Chondrocyte (in vitro differentiated cells): ENCODE data around the gene ACADVL. TPM values are rescaled to one million over a fixed set of nuclear protein-coding genes. Genes with fewer than 3 reads are reported as not detected.

Experiments used
- DNase-seq: peaks from one replicate; pipeline ENCODE4 v3.0.0; 2021; ENCODE audit warnings: mixed read lengths, low spot score
- H3K27ac Mint-ChIP-seq: one replicate; pipeline ENCODE4 v1.8.0; 2021; ENCODE audit warnings: mild to moderate bottlenecking, moderate library complexity, mixed read lengths; ENCODE audit not compliant: unreplicated experiment
- H3K27me3 Mint-ChIP-seq: 2 replicates; pipeline ENCODE4 v1.8.0; 2021; ENCODE audit warnings: low read depth, mixed read lengths
- H3K36me3 Mint-ChIP-seq: 2 replicates; pipeline ENCODE4 v1.8.0; 2021; ENCODE audit warnings: low read depth, mixed read lengths
- H3K4me1 Mint-ChIP-seq: 2 replicates; pipeline ENCODE4 v1.8.0; 2021; ENCODE audit warnings: low read depth, mild to moderate bottlenecking, mixed read lengths
- H3K4me3 Mint-ChIP-seq: one replicate; pipeline ENCODE4 v1.8.0; 2021; ENCODE audit warnings: mild to moderate bottlenecking, moderate library complexity, mixed read lengths; ENCODE audit not compliant: unreplicated experiment
- H3K9me3 Mint-ChIP-seq: 2 replicates; pipeline ENCODE4 v1.8.0; 2021; ENCODE audit warnings: low read depth, mixed read lengths
- total RNA-seq: library from RNA; stranded (reverse); gene quantifications from 3 replicates; pipeline ENCODE4 v1.2.1, GENCODE V29; 2021
- TF ChIP-seq, protein P1 (sequence below): fragments of 200-600 bp; sonication (generic); IDR thresholded peaks from 2 replicates; pipeline ENCODE4 v1.5.0; 2021; ENCODE audit warnings: antibody characterized with exemption, mild to moderate bottlenecking, moderate library complexity

Gene ACADVL
- total RNA-seq, 1 donor from 2014 or later: 454 TPM

- H3K27ac Mint-ChIP-seq: peak overlapping the region; percentile 96
- no peaks in the 10 kb centered on the region for H3K27me3 Mint-ChIP-seq
- peaks cover 21% of the 10 kb centered on the region for H3K36me3 Mint-ChIP-seq
- H3K4me1 Mint-ChIP-seq: peaks cover 68% of the 10 kb centered on the region
- peak overlapping the region; percentile 93 for H3K4me3 Mint-ChIP-seq
- DNase-seq: no peak
- TF ChIP-seq, protein P1, sequence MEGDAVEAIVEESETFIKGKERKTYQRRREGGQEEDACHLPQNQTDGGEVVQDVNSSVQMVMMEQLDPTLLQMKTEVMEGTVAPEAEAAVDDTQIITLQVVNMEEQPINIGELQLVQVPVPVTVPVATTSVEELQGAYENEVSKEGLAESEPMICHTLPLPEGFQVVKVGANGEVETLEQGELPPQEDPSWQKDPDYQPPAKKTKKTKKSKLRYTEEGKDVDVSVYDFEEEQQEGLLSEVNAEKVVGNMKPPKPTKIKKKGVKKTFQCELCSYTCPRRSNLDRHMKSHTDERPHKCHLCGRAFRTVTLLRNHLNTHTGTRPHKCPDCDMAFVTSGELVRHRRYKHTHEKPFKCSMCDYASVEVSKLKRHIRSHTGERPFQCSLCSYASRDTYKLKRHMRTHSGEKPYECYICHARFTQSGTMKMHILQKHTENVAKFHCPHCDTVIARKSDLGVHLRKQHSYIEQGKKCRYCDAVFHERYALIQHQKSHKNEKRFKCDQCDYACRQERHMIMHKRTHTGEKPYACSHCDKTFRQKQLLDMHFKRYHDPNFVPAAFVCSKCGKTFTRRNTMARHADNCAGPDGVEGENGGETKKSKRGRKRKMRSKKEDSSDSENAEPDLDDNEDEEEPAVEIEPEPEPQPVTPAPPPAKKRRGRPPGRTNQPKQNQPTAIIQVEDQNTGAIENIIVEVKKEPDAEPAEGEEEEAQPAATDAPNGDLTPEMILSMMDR: no peak
- no peaks in the 10 kb centered on the region for H3K9me3 Mint-ChIP-seq
Observed at GRCh38 chr17:7237266-7237760, 17.6 kb downstream of the ACADVL start.

DNA sequence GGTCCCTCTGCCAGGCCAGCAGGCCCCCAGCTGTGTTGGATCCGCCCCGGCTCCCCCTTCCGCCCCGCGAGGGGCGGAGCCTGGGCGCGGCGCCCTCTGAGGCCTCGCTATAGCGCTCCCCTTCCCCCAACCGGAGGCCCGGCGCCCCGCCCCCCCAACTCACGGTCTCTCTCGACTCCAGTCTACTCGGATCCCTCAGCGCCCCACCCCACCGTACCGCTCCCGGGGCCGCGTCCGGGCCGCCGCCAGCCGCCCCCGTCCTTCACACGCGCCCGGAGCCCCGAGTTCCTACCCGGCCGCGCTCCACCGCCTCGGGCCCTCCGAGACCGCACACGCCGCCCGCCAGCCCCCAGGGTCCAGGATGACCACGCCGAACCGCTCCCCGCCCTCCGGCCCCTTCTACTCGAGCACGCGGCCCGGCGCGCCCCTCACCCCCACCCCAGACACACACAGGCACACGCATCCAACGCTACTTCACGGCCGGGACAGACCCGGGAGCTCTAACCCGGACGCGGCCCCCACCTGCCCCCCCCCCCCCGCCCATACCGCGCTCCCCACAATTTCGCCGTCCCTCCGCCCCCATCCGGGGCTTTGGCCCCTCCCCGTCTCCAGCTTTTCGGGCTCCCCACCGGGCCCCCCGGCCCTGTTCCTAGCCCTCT, 18.2 kb downstream of the ACADVL start:
- peak overlapping the region; percentile 96 for H3K27ac Mint-ChIP-seq
- no peaks in the 10 kb centered on the region for H3K9me3 Mint-ChIP-seq
- DNase-seq: no peak
- TF ChIP-seq, protein P1: no peak
- peak overlapping the region; percentile 93 for H3K4me3 Mint-ChIP-seq
- H3K27me3 Mint-ChIP-seq: no peaks in the 10 kb centered on the region
- peaks cover 64% of the 10 kb centered on the region for H3K4me1 Mint-ChIP-seq
- peaks cover 21% of the 10 kb centered on the region for H3K36me3 Mint-ChIP-seq

DNA sequence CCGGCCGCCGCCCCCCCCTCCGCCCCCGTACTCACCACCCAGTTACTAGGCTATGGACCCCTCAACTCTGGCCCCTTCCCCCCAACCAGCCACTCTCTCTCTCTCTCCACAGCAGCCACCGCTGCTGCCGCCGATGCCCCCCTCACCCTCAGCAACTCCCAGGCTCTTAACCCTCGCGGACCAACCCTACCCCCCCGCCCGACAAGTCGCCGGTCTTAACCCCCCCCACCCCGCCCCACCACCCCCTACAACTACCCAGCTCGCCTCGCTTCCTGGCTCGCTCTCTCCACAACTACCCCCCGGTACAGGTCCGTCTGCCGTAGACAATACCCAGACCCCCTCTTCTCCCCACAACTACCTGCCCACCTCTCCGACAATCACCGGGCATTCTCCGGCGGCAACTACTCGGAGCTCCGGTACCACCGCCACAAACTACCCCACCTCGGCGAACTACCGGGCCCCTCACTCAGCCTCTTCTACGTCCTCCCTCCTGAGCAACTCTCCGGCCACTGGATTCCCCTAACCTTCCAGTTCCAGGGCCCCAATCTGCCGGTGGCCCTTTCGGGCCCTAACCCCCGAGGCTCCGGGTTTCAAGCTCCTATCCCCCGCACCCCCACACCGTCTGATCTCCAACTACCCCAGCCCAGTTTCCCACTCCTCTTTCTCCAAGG, 18.8 kb downstream of the ACADVL start:
- no peaks in the 10 kb centered on the region for H3K9me3 Mint-ChIP-seq
- H3K27me3 Mint-ChIP-seq: no peaks in the 10 kb centered on the region
- H3K27ac Mint-ChIP-seq: peak overlapping the region; percentile 94
- H3K4me3 Mint-ChIP-seq: peak overlapping the region; percentile 93
- H3K36me3 Mint-ChIP-seq: peaks cover 24% of the 10 kb centered on the region
- H3K4me1 Mint-ChIP-seq: peaks cover 64% of the 10 kb centered on the region
- TF ChIP-seq, protein P1: no peak
- DNase-seq: no peak

DNA sequence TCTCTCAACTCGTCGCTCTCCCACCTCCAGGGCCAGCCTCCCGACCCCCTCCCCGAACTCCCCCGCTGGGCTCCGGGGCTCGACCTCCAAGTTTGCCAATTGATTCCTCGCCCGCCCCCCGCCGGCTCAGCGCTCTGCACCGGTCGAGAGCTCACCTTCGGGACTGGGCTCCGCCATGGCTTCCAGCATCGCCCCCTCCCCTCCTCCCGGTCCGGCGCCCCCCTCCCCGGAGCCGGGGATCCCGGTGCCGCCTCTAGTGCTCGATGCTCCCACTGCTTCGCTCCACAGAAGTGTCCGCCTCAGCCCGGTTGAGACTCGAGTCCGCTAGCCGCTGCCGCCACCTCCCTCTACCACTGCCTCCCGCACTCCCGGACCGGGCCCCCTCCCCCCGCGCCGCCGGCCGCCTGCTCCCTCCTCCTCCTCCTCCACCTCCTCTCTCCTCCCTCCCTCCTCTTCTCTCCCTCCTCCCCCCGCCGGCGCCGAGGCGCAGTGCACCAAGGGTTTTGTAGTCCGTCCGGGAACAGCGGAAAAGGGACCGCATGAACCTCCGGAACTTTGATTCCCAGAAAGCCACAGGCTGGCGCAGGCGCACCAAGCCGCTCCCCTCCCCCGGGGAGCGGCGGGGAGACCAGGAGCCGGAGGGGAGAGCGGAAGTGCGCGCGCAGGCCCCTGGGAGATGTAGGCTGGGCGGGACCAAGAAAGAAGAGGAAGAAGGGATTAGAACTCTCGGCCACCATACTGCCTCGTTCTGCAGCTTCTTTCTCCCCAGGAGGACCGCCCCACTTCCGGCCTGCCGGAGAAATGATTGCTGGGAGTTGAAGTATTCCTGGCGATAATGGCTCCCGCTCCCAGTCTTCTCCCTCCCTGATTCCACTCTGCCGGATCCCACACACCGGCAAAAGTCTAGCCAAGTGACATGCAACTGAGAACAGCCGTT, 19.6 kb downstream of the ACADVL start, which contains the start of gene PHF23:
Gene PHF23 (minus strand): TSS at position 367 of the 937 bp plus-strand sequence. CDS start 178 bp downstream, at position 189.
- peaks cover 64% of the 10 kb centered on the region for H3K4me1 Mint-ChIP-seq
- DNase-seq: peak; percentile 100
- no peaks in the 10 kb centered on the region for H3K9me3 Mint-ChIP-seq
- TF ChIP-seq, protein P1: peak; percentile 10
- H3K27me3 Mint-ChIP-seq: no peaks in the 10 kb centered on the region
- H3K4me3 Mint-ChIP-seq: peak within 1 kb of the TSS; percentile 93
- peaks cover 25% of the 10 kb centered on the region for H3K36me3 Mint-ChIP-seq
- peak within 1 kb of the TSS; percentile 94 for H3K27ac Mint-ChIP-seq

DNA sequence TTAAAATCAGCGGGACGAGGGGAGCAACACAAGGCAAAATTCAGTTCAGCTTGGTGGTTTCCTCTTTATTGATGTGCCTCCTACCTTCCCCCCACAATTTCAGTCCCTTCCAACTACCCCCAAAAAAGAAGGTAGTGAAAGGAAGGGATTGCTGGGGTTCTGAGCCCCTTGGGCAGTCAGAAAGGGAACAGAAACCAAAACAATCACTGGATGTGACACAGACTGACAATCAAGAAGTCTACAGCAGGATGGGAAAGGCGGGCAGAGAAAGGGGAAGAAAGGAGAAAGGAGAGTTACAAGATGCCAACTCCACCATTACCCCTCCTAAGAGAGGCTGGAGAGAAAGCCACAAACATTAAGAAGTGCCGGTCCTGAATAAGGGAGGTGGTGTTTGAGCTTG, 20.6 kb downstream of the ACADVL start:
- Mint-ChIP-seq H3K4me3 (peak overlapping the region; percentile 87), H3K36me3 (peaks cover 26% of the 10 kb centered on the region), H3K27ac (peak overlapping the region; percentile 92), H3K27me3 (no peaks in the 10 kb centered on the region), H3K9me3 (no peaks in the 10 kb centered on the region), H3K4me1 (peaks cover 54% of the 10 kb centered on the region)
- DNase-seq: no peak
- TF ChIP-seq, protein P1: no peak
